Central memory CD8-positive, alpha-beta T cell (primary cell): ENCODE data around the gene MACROD2.

Experiments used
- ATAC-seq: fragments of 150-1000 bp; cut with Tn5 transposase; replicated peaks from 2 replicates; pipeline ENCODE4 v1.10.0; 2022; ENCODE audit warnings: mild to moderate bottlenecking, moderate FRiP score, moderate number of reproducible peaks; ENCODE audit not compliant: poor library complexity, severe bottlenecking; ENCODE audit errors: extremely low read depth
- DNase-seq, 2 donors: peaks; one replicate each; pipeline ENCODE4 v3.0.0; 2021; ENCODE audit warnings: low spot score in 2 of 2
- H3K27ac Mint-ChIP-seq: one replicate; pipeline ENCODE4 v1.8.0; 2022; ENCODE audit warnings: low read depth, mild to moderate bottlenecking, moderate library complexity, mixed read lengths
- H3K27me3 Mint-ChIP-seq: one replicate; pipeline ENCODE4 v1.8.0; 2022; ENCODE audit warnings: mixed read lengths
- H3K36me3 Mint-ChIP-seq: one replicate; pipeline ENCODE4 v1.8.0; 2022; ENCODE audit warnings: mild to moderate bottlenecking, moderate library complexity, mixed read lengths; ENCODE audit not compliant: insufficient read depth
- H3K4me1 Mint-ChIP-seq: one replicate; pipeline ENCODE4 v1.8.0; 2022; ENCODE audit warnings: mixed read lengths
- H3K4me3 Mint-ChIP-seq: one replicate; pipeline ENCODE4 v1.8.0; 2022; ENCODE audit warnings: mild to moderate bottlenecking, moderate library complexity, mixed read lengths
- H3K9me3 Mint-ChIP-seq: one replicate; pipeline ENCODE4 v1.8.0; 2022; ENCODE audit warnings: mixed read lengths

The MACROD2 gene

GRCh38 chr20:14951707-14952418 is 956.5 kb downstream of the MACROD2 start:
- no peak overlapping the region for H3K4me3 Mint-ChIP-seq
- H3K9me3 Mint-ChIP-seq: peaks cover 9% of the 10 kb centered on the region
- H3K27ac Mint-ChIP-seq: no peak overlapping the region
- no peaks in the 10 kb centered on the region for H3K36me3 Mint-ChIP-seq
- ATAC-seq: no peak
- H3K4me1 Mint-ChIP-seq: no peaks in the 10 kb centered on the region
- no peak for DNase-seq
- no peaks in the 10 kb centered on the region for H3K27me3 Mint-ChIP-seq

GRCh38 chr20:14953736-14954135 is 958.4 kb downstream of the MACROD2 start:
- no peak overlapping the region for H3K27ac Mint-ChIP-seq
- H3K4me1 Mint-ChIP-seq: no peaks in the 10 kb centered on the region
- H3K4me3 Mint-ChIP-seq: no peak overlapping the region
- ATAC-seq (no peak), DNase-seq (no peak)
- no peaks in the 10 kb centered on the region for H3K27me3 Mint-ChIP-seq
- peaks cover 9% of the 10 kb centered on the region for H3K9me3 Mint-ChIP-seq
- no peaks in the 10 kb centered on the region for H3K36me3 Mint-ChIP-seq

- no peaks in the 10 kb centered on the region for H3K4me1 Mint-ChIP-seq
- no peak overlapping the region for H3K4me3 Mint-ChIP-seq
- no peak for DNase-seq
- no peak for ATAC-seq
- H3K27me3 Mint-ChIP-seq: no peaks in the 10 kb centered on the region
- H3K27ac Mint-ChIP-seq: no peak overlapping the region
- peaks cover 13% of the 10 kb centered on the region for H3K9me3 Mint-ChIP-seq
- no peaks in the 10 kb centered on the region for H3K36me3 Mint-ChIP-seq
Measured at GRCh38 chr20:14955399-14955798, 960.1 kb downstream of the MACROD2 start.

GRCh38 chr20:14956026-14956425 is 960.7 kb downstream of the MACROD2 start:
- DNase-seq: no peak

GRCh38 chr20:14956538-14956937 is 961.2 kb downstream of the MACROD2 start:
- H3K27ac Mint-ChIP-seq: no peak overlapping the region
- H3K36me3 Mint-ChIP-seq: no peaks in the 10 kb centered on the region
- ATAC-seq (no peak), DNase-seq (no peak)
- no peaks in the 10 kb centered on the region for H3K4me1 Mint-ChIP-seq
- no peak overlapping the region for H3K4me3 Mint-ChIP-seq
- peaks cover 6% of the 10 kb centered on the region for H3K9me3 Mint-ChIP-seq
- H3K27me3 Mint-ChIP-seq: no peaks in the 10 kb centered on the region

More at GRCh38 chr20:14956026-14956425, 960.7 kb downstream of the MACROD2 start:
- ATAC-seq: no peak
- H3K9me3 Mint-ChIP-seq: peaks cover 7% of the 10 kb centered on the region
- H3K36me3 Mint-ChIP-seq: no peaks in the 10 kb centered on the region
- no peaks in the 10 kb centered on the region for H3K27me3 Mint-ChIP-seq
- no peak overlapping the region for H3K27ac Mint-ChIP-seq
- H3K4me1 Mint-ChIP-seq: no peaks in the 10 kb centered on the region
- no peak overlapping the region for H3K4me3 Mint-ChIP-seq

- no peak for DNase-seq
- Mint-ChIP-seq H3K27me3 (no peaks in the 10 kb centered on the region), H3K4me3 (no peak overlapping the region), H3K9me3 (peaks cover 13% of the 10 kb centered on the region), H3K36me3 (no peaks in the 10 kb centered on the region), H3K27ac (no peak overlapping the region), H3K4me1 (no peaks in the 10 kb centered on the region)
- ATAC-seq: no peak
Measured at GRCh38 chr20:14957402-14957801, 962.1 kb downstream of the MACROD2 start.

GRCh38 chr20:14958626-14959025 is 963.3 kb downstream of the MACROD2 start:
- no peak overlapping the region for H3K4me3 Mint-ChIP-seq
- ATAC-seq (no peak), DNase-seq (no peak)
- peaks cover 13% of the 10 kb centered on the region for H3K9me3 Mint-ChIP-seq
- no peaks in the 10 kb centered on the region for H3K27me3 Mint-ChIP-seq
- H3K27ac Mint-ChIP-seq: no peak overlapping the region
- no peaks in the 10 kb centered on the region for H3K4me1 Mint-ChIP-seq
- no peaks in the 10 kb centered on the region for H3K36me3 Mint-ChIP-seq

- peaks cover 13% of the 10 kb centered on the region for H3K9me3 Mint-ChIP-seq
- ATAC-seq (no peak), DNase-seq (no peak)
- H3K4me3 Mint-ChIP-seq: no peak overlapping the region
- no peak overlapping the region for H3K27ac Mint-ChIP-seq
- H3K27me3 Mint-ChIP-seq: no peaks in the 10 kb centered on the region
- H3K36me3 Mint-ChIP-seq: no peaks in the 10 kb centered on the region
- H3K4me1 Mint-ChIP-seq: no peaks in the 10 kb centered on the region
Measured at GRCh38 chr20:14959506-14960475, 964.5 kb downstream of the MACROD2 start.

- Mint-ChIP-seq H3K4me1 (no peaks in the 10 kb centered on the region), H3K36me3 (no peaks in the 10 kb centered on the region), H3K27me3 (no peaks in the 10 kb centered on the region), H3K9me3 (peaks cover 13% of the 10 kb centered on the region), H3K27ac (no peak overlapping the region), H3K4me3 (no peak overlapping the region)
- ATAC-seq (no peak), DNase-seq (no peak)
Measured at GRCh38 chr20:14960831-14961230, 965.5 kb downstream of the MACROD2 start.

GRCh38 chr20:14963262-14963663 is 967.9 kb downstream of the MACROD2 start:
- Mint-ChIP-seq H3K9me3 (peaks cover 13% of the 10 kb centered on the region), H3K36me3 (no peaks in the 10 kb centered on the region), H3K27me3 (no peaks in the 10 kb centered on the region), H3K4me1 (no peaks in the 10 kb centered on the region), H3K4me3 (no peak overlapping the region), H3K27ac (no peak overlapping the region)
- ATAC-seq (no peak), DNase-seq (no peak)

- Mint-ChIP-seq H3K4me3 (no peak overlapping the region), H3K27me3 (no peaks in the 10 kb centered on the region), H3K4me1 (no peaks in the 10 kb centered on the region), H3K27ac (no peak overlapping the region), H3K9me3 (peaks cover 8% of the 10 kb centered on the region), H3K36me3 (no peaks in the 10 kb centered on the region)
- ATAC-seq: no peak
- no peak for DNase-seq
Measured at GRCh38 chr20:14966203-14966602, 970.9 kb downstream of the MACROD2 start.

GRCh38 chr20:14966808-14967207 is 971.5 kb downstream of the MACROD2 start:
- H3K9me3 Mint-ChIP-seq: peaks cover 6% of the 10 kb centered on the region
- no peaks in the 10 kb centered on the region for H3K27me3 Mint-ChIP-seq
- no peak overlapping the region for H3K27ac Mint-ChIP-seq
- H3K4me1 Mint-ChIP-seq: no peaks in the 10 kb centered on the region
- no peak overlapping the region for H3K4me3 Mint-ChIP-seq
- ATAC-seq (no peak), DNase-seq (no peak)
- no peaks in the 10 kb centered on the region for H3K36me3 Mint-ChIP-seq

GRCh38 chr20:14972256-14972655 is 976.9 kb downstream of the MACROD2 start:
- H3K27ac Mint-ChIP-seq: no peak overlapping the region
- no peak for ATAC-seq
- H3K27me3 Mint-ChIP-seq: no peaks in the 10 kb centered on the region

More at GRCh38 chr20:14972256-14972655, 976.9 kb downstream of the MACROD2 start:
- Mint-ChIP-seq H3K4me3 (no peak overlapping the region), H3K36me3 (no peaks in the 10 kb centered on the region), H3K9me3 (peaks cover 16% of the 10 kb centered on the region), H3K4me1 (no peaks in the 10 kb centered on the region)
- no peak for DNase-seq
